Fibroblast of lung (primary cell): Measurements from ENCODE around the gene PSMB8. TPM values are rescaled to one million over a fixed set of nuclear protein-coding genes. Genes with fewer than 3 reads are reported as not detected.
"Not testable (repeated sequence)": the region's sequence is repeated elsewhere in the genome, so short reads cannot be mapped to it uniquely, and the experiment has no call there.

ENCODE experiments used
- DNase-seq, 2 donors: peaks; one replicate each; pipeline versions ENCODE4 v3.0.0 to v3.0.0-alpha.2; 2010; ENCODE audit warnings: low read depth in 2 of 2
- H2AFZ ChIP-seq: 2 replicates; pipeline ENCODE4 v1.5.1; 2012; ENCODE audit warnings: low read length, control low read depth, inconsistent platforms
- H3K27ac ChIP-seq: 2 replicates; pipeline ENCODE4 v1.5.1; 2011; ENCODE audit warnings: low read length, control low read depth; ENCODE audit not compliant: insufficient read depth
- H3K27me3 ChIP-seq: 2 replicates; pipeline ENCODE4 v1.5.1; 2011; ENCODE audit warnings: mild to moderate bottlenecking, low read length; ENCODE audit not compliant: control insufficient read depth, insufficient read depth
- H3K36me3 ChIP-seq: 2 replicates; pipeline ENCODE4 v1.5.1; 2011; ENCODE audit warnings: low read length; ENCODE audit not compliant: control insufficient read depth, insufficient read depth
- H3K4me1 ChIP-seq: 2 replicates; pipeline ENCODE4 v1.5.1; 2011; ENCODE audit warnings: low read length; ENCODE audit not compliant: control insufficient read depth, insufficient read depth; ENCODE audit errors: extremely low read depth
- H3K4me2 ChIP-seq: 2 replicates; pipeline ENCODE4 v1.5.1; 2011; ENCODE audit warnings: low read length, control low read depth; ENCODE audit not compliant: insufficient read depth; ENCODE audit errors: extremely low read depth
- H3K4me3 ChIP-seq, 4 experiments: fragments of 200-600 bp in 1 of 4; sonication (generic) in 1 of 4; replicated peaks in 1 of 4; 2 replicates each; pipeline ENCODE4 v1.5.1; 2011 to 2016; ENCODE audit warnings: low read length in 4 of 4, low read depth in 3 of 4, mild to moderate bottlenecking in 3 of 4, control low read depth in 2 of 4, inconsistent platforms in 1 of 4, mixed read lengths in 1 of 4; ENCODE audit not compliant: insufficient read depth in 1 of 4; ENCODE audit errors: control extremely low read depth in 1 of 4
- H3K79me2 ChIP-seq: 2 replicates; pipeline ENCODE4 v1.5.1; 2012; ENCODE audit warnings: mild to moderate bottlenecking, low read length, inconsistent platforms; ENCODE audit not compliant: control insufficient read depth, insufficient read depth
- H3K9ac ChIP-seq: 2 replicates; pipeline ENCODE4 v1.5.1; 2011; ENCODE audit warnings: mild to moderate bottlenecking, low read length, control low read depth; ENCODE audit not compliant: insufficient read depth
- H3K9me3 ChIP-seq: 2 replicates; pipeline ENCODE4 v1.5.1; 2012; ENCODE audit warnings: low read depth, low read length; ENCODE audit not compliant: control insufficient read depth, insufficient read depth
- H4K20me1 ChIP-seq: 2 replicates; pipeline ENCODE4 v1.5.1; 2011; ENCODE audit warnings: low read length; ENCODE audit not compliant: control insufficient read depth, insufficient read depth; ENCODE audit errors: extremely low read depth
- EZH2 ChIP-seq: IDR thresholded peaks from 2 replicates; pipeline ENCODE4 v1.5.1; 2012; ENCODE audit warnings: low read length, control low read depth, mild to moderate bottlenecking; ENCODE audit errors: missing control alignments
- polyA plus RNA-seq, 2 donors: library from polyadenylated mRNA; depleted of rRNA in 1 of 2; stranded (reverse) in 1 of 2; unstranded in 1 of 2; fragments of >200 nt; gene quantifications; 2 replicates each; pipeline ENCODE4 v1.2.1, GENCODE V29; 2011 to 2012; ENCODE audit warnings: missing spikeins in 1 of 2
- total RNA-seq: library from RNA; depleted of rRNA; stranded (reverse); fragments of >200 nt; gene quantifications from 2 replicates; pipeline ENCODE4 v1.2.1, GENCODE V29; 2014
- TF ChIP-seq, protein P1 (sequence below), 2 donors: IDR thresholded peaks in 1 of 2; conservative IDR thresholded peaks in 1 of 2; 1 replicate in 1 of 2; 2 replicates in 1 of 2; pipeline ENCODE4 v1.5.1; 2011 to 2012; ENCODE audit warnings: low read length in 2 of 2, control low read depth in 1 of 2, inconsistent platforms in 1 of 2, low read depth in 1 of 2, mild to moderate bottlenecking in 1 of 2

Gene PSMB8
- total and polyA plus RNA-seq, 2 donors (not counting 1 experiment from before 2014, with no cell fraction given): 77.3 to 80.0 TPM

- Histone ChIP-seq H3K36me3 (no peaks in the 10 kb centered on the region), H3K9me3 (no peaks in the 10 kb centered on the region), H3K79me2 (no peaks in the 10 kb centered on the region), H3K27ac (no peak overlapping the region), H3K4me3 (no peak overlapping the region), H4K20me1 (no peaks in the 10 kb centered on the region), H3K9ac (no peak overlapping the region), H3K4me1 (no peaks in the 10 kb centered on the region), H3K27me3 (no peaks in the 10 kb centered on the region), H2AFZ (no peak overlapping the region), H3K4me2 (no peak overlapping the region)
- no peak for DNase-seq
- TF ChIP-seq, protein P1, sequence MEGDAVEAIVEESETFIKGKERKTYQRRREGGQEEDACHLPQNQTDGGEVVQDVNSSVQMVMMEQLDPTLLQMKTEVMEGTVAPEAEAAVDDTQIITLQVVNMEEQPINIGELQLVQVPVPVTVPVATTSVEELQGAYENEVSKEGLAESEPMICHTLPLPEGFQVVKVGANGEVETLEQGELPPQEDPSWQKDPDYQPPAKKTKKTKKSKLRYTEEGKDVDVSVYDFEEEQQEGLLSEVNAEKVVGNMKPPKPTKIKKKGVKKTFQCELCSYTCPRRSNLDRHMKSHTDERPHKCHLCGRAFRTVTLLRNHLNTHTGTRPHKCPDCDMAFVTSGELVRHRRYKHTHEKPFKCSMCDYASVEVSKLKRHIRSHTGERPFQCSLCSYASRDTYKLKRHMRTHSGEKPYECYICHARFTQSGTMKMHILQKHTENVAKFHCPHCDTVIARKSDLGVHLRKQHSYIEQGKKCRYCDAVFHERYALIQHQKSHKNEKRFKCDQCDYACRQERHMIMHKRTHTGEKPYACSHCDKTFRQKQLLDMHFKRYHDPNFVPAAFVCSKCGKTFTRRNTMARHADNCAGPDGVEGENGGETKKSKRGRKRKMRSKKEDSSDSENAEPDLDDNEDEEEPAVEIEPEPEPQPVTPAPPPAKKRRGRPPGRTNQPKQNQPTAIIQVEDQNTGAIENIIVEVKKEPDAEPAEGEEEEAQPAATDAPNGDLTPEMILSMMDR (conservative IDR thresholded peaks at IDR 0.05 in 1 of 2, IDR thresholded peaks at IDR 0.05 in 1 of 2; ENCODE audit: low read depth in 1 of 2, low read length in 2 of 2): no peak
- no peak for TF ChIP-seq EZH2
Observed at GRCh38 chr6:32809171-32809570, 34.7 kb downstream of the PSMB8 start.

- Histone ChIP-seq H2AFZ (no peak overlapping the region), H4K20me1 (no peaks in the 10 kb centered on the region), H3K4me3 (no peak overlapping the region), H3K9me3 (no peaks in the 10 kb centered on the region), H3K27me3 (no peaks in the 10 kb centered on the region), H3K4me2 (no peak overlapping the region), H3K9ac (no peak overlapping the region), H3K4me1 (no peaks in the 10 kb centered on the region), H3K36me3 (no peaks in the 10 kb centered on the region), H3K27ac (no peak overlapping the region), H3K79me2 (no peaks in the 10 kb centered on the region)
- no peak for DNase-seq
- TF ChIP-seq, protein P1 (conservative IDR thresholded peaks at IDR 0.05 in 1 of 2, IDR thresholded peaks at IDR 0.05 in 1 of 2; ENCODE audit: low read depth in 1 of 2, low read length in 2 of 2): no peak
- no peak for TF ChIP-seq EZH2
Observed at GRCh38 chr6:32807020-32807580, 36.7 kb downstream of the PSMB8 start.

DNA sequence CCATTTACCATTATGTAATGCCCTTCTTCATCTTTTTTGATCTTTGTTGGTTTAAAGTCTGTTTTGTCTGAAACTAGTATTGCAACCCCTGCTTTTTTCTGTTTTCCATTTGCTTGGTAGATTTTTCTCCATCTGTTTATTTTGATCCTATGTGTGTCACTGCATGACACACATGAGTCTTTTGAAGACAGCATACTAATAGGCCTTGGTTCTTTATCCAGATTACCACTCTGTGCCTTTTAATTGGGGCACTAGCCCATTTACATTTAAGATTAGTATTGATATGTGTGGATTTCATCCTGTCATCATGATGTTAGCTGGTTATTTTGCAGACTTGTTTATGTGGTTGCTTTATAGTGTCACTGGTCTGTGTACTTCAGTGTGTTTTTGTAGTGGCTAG, 38.4 kb downstream of the PSMB8 start:
- H3K9me3 ChIP-seq, H4K20me1 ChIP-seq, H3K4me2 ChIP-seq, H3K27me3 ChIP-seq, H2AFZ ChIP-seq, H3K36me3 ChIP-seq, H3K4me1 ChIP-seq, H3K4me3 ChIP-seq, H3K9ac ChIP-seq, H3K79me2 ChIP-seq, H3K27ac ChIP-seq, DNase-seq: not testable (repeated sequence)
